ENCODE data around the gene RALB. TPM values are rescaled to one million over a fixed set of nuclear protein-coding genes. Genes with fewer than 3 reads are reported as not detected.
"Not testable (repeated sequence)": the region's sequence is repeated elsewhere in the genome, so short reads cannot be mapped to it uniquely, and the experiment has no call there.

The RALB gene
- total and polyA plus RNA-seq, 2 of the 4 experiments (the other 2 are of a cell fraction), result 53.6 to 54.7 TPM

DNA sequence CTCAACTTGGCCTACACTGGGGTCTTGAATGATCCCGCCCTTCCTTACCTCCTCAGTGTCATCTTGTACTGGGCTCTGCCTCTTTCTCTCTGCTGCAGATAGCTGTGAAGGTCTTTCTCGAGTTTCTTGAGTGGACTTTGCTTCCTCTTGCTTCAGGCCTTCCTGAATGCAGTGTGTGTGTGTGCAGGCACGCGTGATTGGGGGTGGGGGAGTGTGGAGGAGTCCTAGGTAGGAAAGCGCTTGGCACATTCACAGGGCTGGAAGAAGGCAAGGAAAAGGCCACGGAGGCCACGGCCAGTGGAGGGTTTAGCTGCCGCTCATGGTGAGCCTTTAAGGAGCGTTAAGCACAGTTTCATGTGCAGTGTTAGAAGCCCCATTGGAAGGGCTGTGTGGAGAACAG is 5.5 kb downstream of the RALB start:
- dilution Hi-C loops (cut with HindIII; ENCODE audit: low sequenced_read_pairs, unreplicated experiment) (no loop called here), in situ Hi-C loops (cut with MboI; ENCODE audit: low sequenced_read_pairs) (no loop called here), intact Hi-C loops (cut with micrococcal nuclease) (no loop called here)
- Histone ChIP-seq H3K56ac (ENCODE audit: extremely low read depth, insufficient read depth, low read length) (no peak overlapping the region), H3K79me1 (ENCODE audit: low read depth in 1 of 2, low read length in 2 of 2) (peaks cover 29 to 82% of the 10 kb centered on the region in 2 experiments), H3K14ac (replicated peaks; ENCODE audit: low read depth, low read length) (no peak overlapping the region), H2BK15ac (ENCODE audit: low read depth, low read length) (no peak overlapping the region), H3K4me1 (ENCODE audit: control insufficient read depth, insufficient read depth, low read length) (peaks cover 11% of the 10 kb centered on the region), H4K91ac (ENCODE audit: insufficient read depth, low read depth, low read length) (no peak overlapping the region), H2AFZ (replicated peaks; ENCODE audit: low read length, poor library complexity) (no peak overlapping the region), H3K4ac (ENCODE audit: low read depth, low read length) (no peak overlapping the region), H4K8ac (ENCODE audit: low read depth in 2 of 2, low read length in 2 of 2) (no peak overlapping the region), H2BK5ac (ENCODE audit: low read depth, low read length, poor library complexity, severe bottlenecking) (no peak overlapping the region), H3K27ac (ENCODE audit: insufficient read depth, low read length) (no peak overlapping the region), H3K9me3 (ENCODE audit: control insufficient read depth, insufficient read depth, low read length) (peaks cover 5% of the 10 kb centered on the region), H3K9me1 (ENCODE audit: insufficient read depth, low read length) (peaks cover 30% of the 10 kb centered on the region), H2BK120ac (ENCODE audit: low read depth, low read length) (no peak overlapping the region), H4K5ac (ENCODE audit: low read depth, low read length) (no peak overlapping the region), H2AK9ac (replicated peaks; ENCODE audit: low read depth, low read length, poor library complexity) (no peak overlapping the region), H3K4me3 (ENCODE audit: insufficient read depth, low read depth, low read length) (no peak overlapping the region), H3K36me3 (ENCODE audit: control insufficient read depth, insufficient read depth, low read length) (no peaks in the 10 kb centered on the region), H3K4me2 (ENCODE audit: low read depth, low read length) (no peak overlapping the region), H4K20me1 (ENCODE audit: insufficient read depth, low read length) (peaks cover 71% of the 10 kb centered on the region), H2BK20ac (ENCODE audit: low read depth, low read length) (no peak overlapping the region), H3K23ac (ENCODE audit: low read depth, low read length) (no peak overlapping the region), H3K18ac (ENCODE audit: low read depth, low read length) (no peak overlapping the region), H3K27me3 (ENCODE audit: control insufficient read depth, insufficient read depth, low read length) (no peaks in the 10 kb centered on the region), H2AK5ac (ENCODE audit: low read depth, low read length) (no peak overlapping the region), H3K9ac (ENCODE audit: low read depth, low read length) (no peak overlapping the region)
- POLR2A ChIA-PET (ENCODE audit: unreplicated experiment), result no interaction called here
- DNase-seq, result no peak
- WGBS, 2 experiments (ENCODE audit: extremely low coverage in 2 of 2, insufficient read length in 1 of 2), result 95% methylated on average over 4 of the region's 9 CpGs; no CpG with 5 or more reads in 1 of the 2 experiments
- ATAC-seq (ENCODE audit: low read depth), result no peak
- CTCF ChIA-PET, result no interaction called here
- TF ChIP-seq BHLHE40 (IDR thresholded peaks at IDR 0.05; ENCODE audit: low read depth, low read length) (no peak), MAZ (IDR thresholded peaks at IDR 0.05; ENCODE audit: borderline replicate concordance, low read depth, low read length) (no peak), SMC3 (IDR thresholded peaks at IDR 0.05; ENCODE audit: low read depth, low read length) (no peak), MAFK (IDR thresholded peaks at IDR 0.05; ENCODE audit: low read depth, low read length) (no peak), RAD21 (IDR thresholded peaks at IDR 0.05; ENCODE audit: low read length) (no peak), POLR2A (IDR thresholded peaks at IDR 0.05; ENCODE audit: low read depth, low read length) (no peak), ELK1 (IDR thresholded peaks at IDR 0.05; ENCODE audit: borderline replicate concordance, low read depth, low read length) (no peak), USF2 (IDR thresholded peaks at IDR 0.05; ENCODE audit: low read depth, low read length) (no peak)
- BruUV-seq (replicated peaks), result no TSS peak

GRCh38 chr2:120259939-120260338 is 7.3 kb downstream of the RALB start:
- H3K4me1 ChIP-seq (ENCODE audit: control insufficient read depth, insufficient read depth, low read length); H2BK120ac ChIP-seq (ENCODE audit: low read depth, low read length); H3K4me2 ChIP-seq (ENCODE audit: low read depth, low read length); H3K56ac ChIP-seq (ENCODE audit: extremely low read depth, insufficient read depth, low read length); H3K36me3 ChIP-seq (ENCODE audit: control insufficient read depth, insufficient read depth, low read length); H3K27me3 ChIP-seq (ENCODE audit: control insufficient read depth, insufficient read depth, low read length); H2BK20ac ChIP-seq (ENCODE audit: low read depth, low read length); ATAC-seq (ENCODE audit: low read depth); H2AK9ac ChIP-seq (replicated peaks; ENCODE audit: low read depth, low read length, poor library complexity); DNase-seq; H3K23ac ChIP-seq (ENCODE audit: low read depth, low read length); H2BK15ac ChIP-seq (ENCODE audit: low read depth, low read length); dilution Hi-C loops (cut with HindIII; ENCODE audit: low sequenced_read_pairs, unreplicated experiment); H2BK5ac ChIP-seq (ENCODE audit: low read depth, low read length, poor library complexity, severe bottlenecking); intact Hi-C loops (cut with micrococcal nuclease); H4K5ac ChIP-seq (ENCODE audit: low read depth, low read length); H3K18ac ChIP-seq (ENCODE audit: low read depth, low read length); BruUV-seq (replicated peaks); H4K8ac ChIP-seq (ENCODE audit: low read depth in 2 of 2, low read length in 2 of 2); H3K14ac ChIP-seq (replicated peaks; ENCODE audit: low read depth, low read length); POLR2A ChIA-PET (ENCODE audit: unreplicated experiment); CTCF ChIA-PET; H2AK5ac ChIP-seq (ENCODE audit: low read depth, low read length); H3K4me3 ChIP-seq (ENCODE audit: insufficient read depth, low read depth, low read length); H3K9ac ChIP-seq (ENCODE audit: low read depth, low read length); H3K9me3 ChIP-seq (ENCODE audit: control insufficient read depth, insufficient read depth, low read length); H4K91ac ChIP-seq (ENCODE audit: insufficient read depth, low read depth, low read length); in situ Hi-C loops (cut with MboI; ENCODE audit: low sequenced_read_pairs); H3K4ac ChIP-seq (ENCODE audit: low read depth, low read length); H3K27ac ChIP-seq (ENCODE audit: insufficient read depth, low read length); H2AFZ ChIP-seq (replicated peaks; ENCODE audit: low read length, poor library complexity): not testable (repeated sequence)
- WGBS, 2 experiments (ENCODE audit: extremely low coverage in 2 of 2, insufficient read length in 1 of 2), result no CpG with 5 or more reads among the region's 15 CpGs
- H3K9me1 ChIP-seq (ENCODE audit: insufficient read depth, low read length), result peaks cover 23% of the 10 kb centered on the region
- H4K20me1 ChIP-seq (ENCODE audit: insufficient read depth, low read length), result peaks cover 63% of the 10 kb centered on the region
- H3K79me1 ChIP-seq (ENCODE audit: low read depth in 1 of 2, low read length in 2 of 2), result peaks cover 30 to 77% of the 10 kb centered on the region in 2 experiments
